Esophagus muscularis mucosa (tissue), 3 donors: ENCODE results near the gene DDA1.

Experiments
- POLR2A ChIP-seq: fragments of 450-650 bp; IDR thresholded peaks from one replicate; pipeline ENCODE4 v1.6.1; 2017; ENCODE audit warnings: antibody characterized with exemption, moderate library complexity, mild to moderate bottlenecking, low read depth
- POLR2AphosphoS5 ChIP-seq, 2 donors: sonication (generic); formaldehyde crosslinking; IDR thresholded peaks; one replicate each; pipeline ENCODE4 v1.6.1; 2017; ENCODE audit warnings: antibody characterized with exemption in 2 of 2
- TF ChIP-seq, protein P1 (sequence below), 3 experiments: fragments of 200-600 bp in 2 of 3; fragments of 450-650 bp in 1 of 3; sonication (generic) in 2 of 3; IDR thresholded peaks; one replicate each; pipeline ENCODE4 v1.5.1; 2017 to 2019; ENCODE audit warnings: antibody characterized with exemption in 3 of 3, mild to moderate bottlenecking in 2 of 3, moderate library complexity in 1 of 3

DNA sequence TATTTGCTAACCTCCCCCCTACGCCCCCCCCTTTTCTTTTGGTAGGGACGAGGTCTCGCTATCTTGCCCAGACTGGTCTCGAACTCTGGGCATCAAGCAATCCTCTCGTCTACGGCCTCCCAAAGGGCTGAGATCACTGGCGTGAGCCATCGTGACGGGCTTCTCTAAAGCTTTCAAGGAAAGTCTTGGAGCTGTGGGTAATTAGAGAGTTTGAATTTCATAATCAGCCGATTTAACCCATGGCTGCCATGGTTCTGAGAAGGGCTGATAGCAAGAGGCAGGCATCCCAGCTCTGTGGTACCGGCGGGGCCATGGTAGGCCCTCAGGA is 5.5 kb upstream of the DDA1 start:
- TF ChIP-seq, protein P1, sequence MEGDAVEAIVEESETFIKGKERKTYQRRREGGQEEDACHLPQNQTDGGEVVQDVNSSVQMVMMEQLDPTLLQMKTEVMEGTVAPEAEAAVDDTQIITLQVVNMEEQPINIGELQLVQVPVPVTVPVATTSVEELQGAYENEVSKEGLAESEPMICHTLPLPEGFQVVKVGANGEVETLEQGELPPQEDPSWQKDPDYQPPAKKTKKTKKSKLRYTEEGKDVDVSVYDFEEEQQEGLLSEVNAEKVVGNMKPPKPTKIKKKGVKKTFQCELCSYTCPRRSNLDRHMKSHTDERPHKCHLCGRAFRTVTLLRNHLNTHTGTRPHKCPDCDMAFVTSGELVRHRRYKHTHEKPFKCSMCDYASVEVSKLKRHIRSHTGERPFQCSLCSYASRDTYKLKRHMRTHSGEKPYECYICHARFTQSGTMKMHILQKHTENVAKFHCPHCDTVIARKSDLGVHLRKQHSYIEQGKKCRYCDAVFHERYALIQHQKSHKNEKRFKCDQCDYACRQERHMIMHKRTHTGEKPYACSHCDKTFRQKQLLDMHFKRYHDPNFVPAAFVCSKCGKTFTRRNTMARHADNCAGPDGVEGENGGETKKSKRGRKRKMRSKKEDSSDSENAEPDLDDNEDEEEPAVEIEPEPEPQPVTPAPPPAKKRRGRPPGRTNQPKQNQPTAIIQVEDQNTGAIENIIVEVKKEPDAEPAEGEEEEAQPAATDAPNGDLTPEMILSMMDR (IDR thresholded peaks at IDR 0.05), result no peak
- no peak for TF ChIP-seq POLR2A
- no peak for TF ChIP-seq POLR2AphosphoS5 (IDR thresholded peaks at IDR 0.05)
